HepG2 (cell line): ENCODE data around the gene TUBB3. TPM values are rescaled to one million over a fixed set of nuclear protein-coding genes. Genes with fewer than 3 reads are reported as not detected.

Experiments
- ATF5 ChIP-seq: sonication (generic); formaldehyde crosslinking; IDR thresholded peaks from 2 replicates; pipeline ENCODE4 v1.4.0; 2020; ENCODE audit warnings: mild to moderate bottlenecking, low read depth, missing genetic modification reagents
- FLYWCH1 ChIP-seq: sonication (generic); formaldehyde crosslinking; IDR thresholded peaks from 2 replicates; pipeline ENCODE4 v1.8.1; 2023; ENCODE audit warnings: mild to moderate bottlenecking, missing genetic modification reagents
- HHEX ChIP-seq: IDR thresholded peaks from 2 replicates; pipeline ENCODE4 v1.6.1; 2016; ENCODE audit warnings: control low read depth
- HNF1B ChIP-seq: sonication (generic); formaldehyde crosslinking; IDR thresholded peaks from 2 replicates; pipeline ENCODE4 v1.5.1; 2020; ENCODE audit warnings: mild to moderate bottlenecking, moderate library complexity, missing genetic modification reagents
- HOXA3 ChIP-seq: sonication (generic); formaldehyde crosslinking; IDR thresholded peaks from 2 replicates; pipeline ENCODE4 v1.5.0; 2020; ENCODE audit warnings: missing genetic modification reagents
- MAFK ChIP-seq, 2 experiments: IDR thresholded peaks in 1 of 2; conservative IDR thresholded peaks in 1 of 2; 2 replicates each; pipeline ENCODE4 v1.6.1; 2011; ENCODE audit warnings: improper control_type of control experiment in 2 of 2, low read length in 2 of 2
- MED13 ChIP-seq: sonication (generic); formaldehyde crosslinking; IDR thresholded peaks from 2 replicates; pipeline ENCODE4 v1.5.0; 2020; ENCODE audit warnings: missing genetic modification reagents
- MXD3 ChIP-seq: IDR thresholded peaks from 2 replicates; pipeline ENCODE4 v1.6.1; 2016; ENCODE audit warnings: mild to moderate bottlenecking, missing biosample characterization, missing genetic modification reagents
- MZF1 ChIP-seq: sonication (generic); formaldehyde crosslinking; IDR thresholded peaks from 2 replicates; pipeline ENCODE4 v1.8.1; 2023; ENCODE audit warnings: mild to moderate bottlenecking, missing genetic modification reagents, borderline replicate concordance
- PBX2 ChIP-seq: IDR thresholded peaks from 2 replicates; pipeline ENCODE4 v1.6.1; 2016; ENCODE audit warnings: control low read depth
- REXO4 ChIP-seq: sonication (generic); formaldehyde crosslinking; IDR thresholded peaks from 2 replicates; pipeline ENCODE4 v1.8.0; 2022; ENCODE audit warnings: missing genetic modification reagents, mild to moderate bottlenecking, borderline replicate concordance
- TSC22D2 ChIP-seq: sonication (generic); formaldehyde crosslinking; IDR thresholded peaks from 2 replicates; pipeline ENCODE4 v1.5.1; 2020; ENCODE audit warnings: missing genetic modification reagents, mild to moderate bottlenecking, borderline replicate concordance
- XBP1 ChIP-seq: sonication (generic); formaldehyde crosslinking; IDR thresholded peaks from 2 replicates; pipeline ENCODE4 v1.5.0; 2020; ENCODE audit warnings: missing genetic modification reagents
- ZBTB2 ChIP-seq: sonication (generic); formaldehyde crosslinking; IDR thresholded peaks from 2 replicates; pipeline ENCODE4 v1.8.0; 2022; ENCODE audit warnings: low read depth, missing genetic modification reagents
- ZBTB26 ChIP-seq: IDR thresholded peaks from 2 replicates; pipeline ENCODE4 v1.6.1; 2016; ENCODE audit warnings: missing compliant biosample characterization, missing genetic modification reagents, borderline replicate concordance
- ZBTB38 ChIP-seq: sonication (generic); formaldehyde crosslinking; IDR thresholded peaks from 2 replicates; pipeline ENCODE4 v1.5.1; 2020; ENCODE audit warnings: mild to moderate bottlenecking, missing genetic modification reagents
- ZNF3 ChIP-seq: IDR thresholded peaks from 2 replicates; pipeline ENCODE4 v1.7.0; 2017; ENCODE audit warnings: inconsistent platforms
- ZNF30 ChIP-seq: sonication (generic); formaldehyde crosslinking; IDR thresholded peaks from 2 replicates; pipeline ENCODE4 v1.5.0; 2020; ENCODE audit warnings: mild to moderate bottlenecking, missing genetic modification reagents
- ZNF430 ChIP-seq: sonication (generic); formaldehyde crosslinking; IDR thresholded peaks from 2 replicates; pipeline ENCODE4 v1.9.0; 2021; ENCODE audit warnings: mild to moderate bottlenecking, missing genetic modification reagents
- ZNF549 ChIP-seq: sonication (generic); formaldehyde crosslinking; IDR thresholded peaks from 2 replicates; pipeline ENCODE4 v1.5.0; 2020; ENCODE audit warnings: missing genetic modification reagents
- ZNF776 ChIP-seq: sonication (generic); formaldehyde crosslinking; IDR thresholded peaks from 2 replicates; pipeline ENCODE4 v1.4.0; 2020; ENCODE audit warnings: mild to moderate bottlenecking, missing genetic modification reagents
- polyA plus RNA-seq, 8 experiments: library from polyadenylated mRNA; depleted of rRNA in 3 of 8; stranded (reverse) in 7 of 8; unstranded in 1 of 8; fragments of >200 nt; fragmentation: Illumina TruSeq in 4 of 8; extraction: Trizol in 4 of 8; gene quantifications; 2 replicates each; pipeline versions ENCODE4 v1.2.1 to v1.2.3, GENCODE V29; 2011 to 2016; ENCODE audit warnings: low read depth in 4 of 8, missing spikeins in 1 of 8, mixed read lengths in 1 of 8; ENCODE audit not compliant: insufficient read depth in 1 of 8
- total RNA-seq, 5 experiments: library from RNA; depleted of rRNA; stranded (reverse); fragments of >200 nt; fragmentation: Illumina TruSeq; extraction: Trizol; gene quantifications; 2 replicates each; pipeline ENCODE4 v1.2.3, GENCODE V29; 2016; ENCODE audit warnings: low read depth in 1 of 5

Gene TUBB3
- total and polyA plus RNA-seq, 2 of the 13 experiments (the other 11 are each of a cell fraction or from before 2014, with no cell fraction given), result 110 to 185 TPM

- peak; percentile 12; the same call in 1 of the 2 replicates for TF ChIP-seq HNF1B (CRISPR knock-in tag)
- 0 out of 2 replicates have a peak, but pooled peaks have one; percentile 76 for TF ChIP-seq ATF5
- TF ChIP-seq MED13 (CRISPR knock-in tag), result peak; percentile 69; the same call in 1 of the 2 replicates
- TF ChIP-seq ZBTB2 (CRISPR knock-in tag), result peak; percentile 64; the same call in 1 of the 2 replicates
- TF ChIP-seq FLYWCH1 (CRISPR knock-in tag), result no peak
- TF ChIP-seq MXD3 (CRISPR knock-in tag), result peak; percentile 86
- TF ChIP-seq XBP1 (CRISPR knock-in tag), result no peak
- TF ChIP-seq ZNF776 (CRISPR knock-in tag), result peak; percentile 93
- peak; percentile 94 for TF ChIP-seq HOXA3 (CRISPR knock-in tag)
- peak; percentile 90; the same call in 1 of the 2 replicates for TF ChIP-seq ZNF30
- TF ChIP-seq ZNF430 (CRISPR knock-in tag), result peak; percentile 92; the same call in 1 of the 2 replicates
- TF ChIP-seq MZF1, result no peak
- no peak for TF ChIP-seq PBX2 (CRISPR knock-in tag)
- TF ChIP-seq HHEX (CRISPR knock-in tag), result no peak
- no peak for TF ChIP-seq TSC22D2 (CRISPR knock-in tag)
- peak; percentile 73; the same call in 1 of the 2 replicates for TF ChIP-seq REXO4
- TF ChIP-seq ZNF3 (CRISPR knock-in tag), result no peak
- peak; percentile 84 for TF ChIP-seq ZNF549 (CRISPR knock-in tag)
- no peak; the same call in 1 of the 2 replicates for TF ChIP-seq ZBTB26 (CRISPR knock-in tag)
- TF ChIP-seq ZBTB38, result peak; percentile 99
- no peak for TF ChIP-seq MAFK (conservative IDR thresholded peaks at IDR 0.05 in 1 of 2, IDR thresholded peaks at IDR 0.05 in 1 of 2; ENCODE audit: low read length in 2 of 2)
Measured at GRCh38 chr16:89915303-89916232, 7.6 kb upstream of the TUBB3 start (continued).
